ENCODE measurements around the gene SPTY2D1.
"Not testable (repeated sequence)": the region's sequence is repeated elsewhere in the genome, so short reads cannot be mapped to it uniquely, and the experiment has no call there.

Gene SPTY2D1

GRCh38 chr11:18634140-18635032, at the start of gene SPTY2D1:
TSS of gene SPTY2D1 (minus strand) at chr11:18634342. CDS start at chr11:18634257, 85 bp downstream.
- peak; percentile 99 for DNase-seq (ENCODE audit: low spot score)

GRCh38 chr11:18682466-18682865, 48.3 kb upstream of the SPTY2D1 start:
- no peak for DNase-seq (ENCODE audit: low spot score)

GRCh38 chr11:18681949-18682348, 47.8 kb upstream of the SPTY2D1 start:
- DNase-seq (ENCODE audit: low spot score): not testable (repeated sequence)

- DNase-seq (ENCODE audit: low spot score): no peak
Observed at GRCh38 chr11:18677560-18677959, 43.4 kb upstream of the SPTY2D1 start.

- DNase-seq (ENCODE audit: low spot score): no peak
Observed at GRCh38 chr11:18676803-18677202, 42.7 kb upstream of the SPTY2D1 start.

GRCh38 chr11:18672209-18672608, 38.1 kb upstream of the SPTY2D1 start:
- not testable (repeated sequence) for DNase-seq (ENCODE audit: low spot score)

- DNase-seq (ENCODE audit: low spot score): no peak
Observed at GRCh38 chr11:18671246-18671645, 37.1 kb upstream of the SPTY2D1 start.

GRCh38 chr11:18669711-18670110, 35.6 kb upstream of the SPTY2D1 start:
- DNase-seq (ENCODE audit: low spot score): no peak

- DNase-seq (ENCODE audit: low spot score): no peak
Observed at GRCh38 chr11:18669219-18669596, 35.1 kb upstream of the SPTY2D1 start.

GRCh38 chr11:18668131-18668530, 34.0 kb upstream of the SPTY2D1 start:
- no peak for DNase-seq (ENCODE audit: low spot score)

- not testable (repeated sequence) for DNase-seq (ENCODE audit: low spot score)
Observed at GRCh38 chr11:18665353-18665872, 31.3 kb upstream of the SPTY2D1 start.

GRCh38 chr11:18657673-18658072, 23.5 kb upstream of the SPTY2D1 start:
- DNase-seq (ENCODE audit: low spot score): no peak

GRCh38 chr11:18650859-18651557, 16.9 kb upstream of the SPTY2D1 start:
- DNase-seq (ENCODE audit: low spot score): no peak

GRCh38 chr11:18650353-18650752, 16.2 kb upstream of the SPTY2D1 start:
- no peak for DNase-seq (ENCODE audit: low spot score)

GRCh38 chr11:18643034-18643433, 8.9 kb upstream of the SPTY2D1 start:
- DNase-seq (ENCODE audit: low spot score): not testable (repeated sequence)

- no peak for DNase-seq (ENCODE audit: low spot score)
Observed at GRCh38 chr11:18641677-18642076, 7.5 kb upstream of the SPTY2D1 start.

GRCh38 chr11:18633256-18634139, 644 bp downstream of the SPTY2D1 start:
- peak; percentile 18 for DNase-seq (ENCODE audit: low spot score)

- DNase-seq (ENCODE audit: low spot score): no peak
Observed at GRCh38 chr11:18632841-18633240, 1.3 kb downstream of the SPTY2D1 start.

- DNase-seq (ENCODE audit: low spot score): no peak
Observed at GRCh38 chr11:18624161-18624560, 10.0 kb downstream of the SPTY2D1 start.

GRCh38 chr11:18623707-18624106, 10.4 kb downstream of the SPTY2D1 start:
- DNase-seq (ENCODE audit: low spot score): no peak

GRCh38 chr11:18618342-18619025, 15.7 kb downstream of the SPTY2D1 start:
- no peak for DNase-seq (ENCODE audit: low spot score)
